NCI-H1092 treated with DMSO at 0.1 percent for 48 hours (cell line): Measurements from ENCODE around the gene BOD1L2.

Experiments
- DNase-seq: peaks from one replicate; lab custom pipeline; 2025; lab: John Stamatoyannopoulos, UW

BOD1L2 gene

GRCh38 chr18:57146956-57147636 lies at the start of gene BOD1L2:
Gene BOD1L2, plus strand, starts transcription at chr18:57147087. Its CDS starts 226 bp downstream, at chr18:57147313.
- no peak for DNase-seq

- DNase-seq, result peak; percentile 23
Observed at GRCh38 chr18:57107140-57107832, 39.6 kb upstream of the BOD1L2 start.

- no peak for DNase-seq
Observed at GRCh38 chr18:57110290-57110689, 36.6 kb upstream of the BOD1L2 start.

DNA sequence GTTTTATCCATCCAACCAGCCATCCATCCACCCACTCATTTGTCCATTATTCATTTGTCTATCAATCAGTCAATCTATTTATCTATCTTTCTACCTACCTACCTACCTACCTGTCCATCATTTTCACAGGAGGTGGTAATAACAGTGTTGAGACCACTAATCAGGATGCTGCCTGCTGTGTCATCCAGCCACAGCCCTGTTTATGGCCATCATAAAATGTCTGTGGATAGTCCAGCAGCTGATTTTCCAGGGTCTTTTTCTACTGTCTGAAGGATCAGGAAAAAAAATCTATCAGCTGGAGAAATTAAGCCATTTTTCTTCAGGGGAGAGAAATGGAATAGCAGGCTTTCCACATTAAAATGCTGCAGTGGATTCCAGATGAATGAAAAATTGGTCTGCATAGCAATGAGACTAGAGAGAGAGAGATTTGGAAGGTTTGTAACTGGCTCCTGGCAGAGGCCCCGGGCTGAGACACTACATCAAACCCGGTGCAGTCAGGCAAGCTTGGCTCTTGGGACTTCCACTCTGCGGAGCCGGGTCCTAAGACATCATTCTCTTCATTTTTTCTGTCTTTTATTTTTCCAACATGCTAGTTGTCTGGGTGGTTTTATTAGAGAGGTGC lies 33.0 kb upstream of the BOD1L2 start:
- no peak for DNase-seq

- DNase-seq, result no peak
Observed at GRCh38 chr18:57116598-57117132, 30.2 kb upstream of the BOD1L2 start.

DNA sequence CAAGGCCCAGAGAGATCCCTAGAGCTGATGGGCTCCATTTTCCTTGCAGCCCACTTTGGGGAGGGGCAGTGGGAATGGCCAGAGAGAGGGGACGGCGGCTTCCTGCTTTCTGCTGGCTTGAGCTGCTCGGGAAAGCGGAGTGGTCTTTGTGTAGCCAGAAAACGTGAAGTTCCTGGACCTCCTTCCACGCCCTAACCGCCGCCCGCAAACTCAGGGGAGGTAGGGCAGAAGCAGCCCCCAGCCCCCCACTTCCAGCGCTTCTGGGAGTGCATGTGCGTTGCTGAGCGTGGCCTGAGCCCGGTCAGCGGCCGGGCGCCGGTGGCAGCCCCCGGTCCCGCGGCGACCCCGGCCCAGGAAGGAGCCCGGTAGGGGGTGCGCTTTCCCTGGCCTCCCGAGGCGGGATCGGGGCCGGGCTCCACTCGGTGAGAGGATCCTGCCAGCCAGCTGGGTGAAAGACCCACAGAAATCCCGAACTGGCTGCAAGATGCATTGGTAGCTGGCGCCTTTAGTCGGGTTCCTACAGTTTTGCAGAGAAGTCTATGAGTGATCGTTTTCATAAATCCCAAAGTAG lies 25.3 kb upstream of the BOD1L2 start:
- no peak for DNase-seq

- peak; percentile 14 for DNase-seq
Observed at GRCh38 chr18:57122936-57123510, 23.9 kb upstream of the BOD1L2 start.

DNA sequence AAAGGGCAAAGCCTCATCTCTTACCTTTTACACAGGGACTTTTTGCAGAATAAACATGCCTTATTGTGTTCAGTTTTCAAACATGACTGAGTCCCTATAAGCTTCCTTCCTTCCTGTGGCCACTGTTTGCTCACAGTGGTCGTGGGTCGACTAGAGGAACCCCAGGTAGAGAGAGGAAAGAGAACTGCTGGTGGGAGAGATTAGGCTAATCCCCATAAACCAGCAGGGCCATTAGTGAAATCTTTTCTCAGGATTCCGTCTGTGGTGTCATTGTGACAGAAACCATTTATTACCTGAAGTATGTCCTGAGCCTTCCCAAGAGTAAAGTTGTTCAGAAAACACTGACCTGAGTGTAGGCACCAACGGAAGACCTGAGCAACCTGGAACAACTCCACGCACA lies 21.3 kb upstream of the BOD1L2 start:
- DNase-seq, result no peak

- DNase-seq, result no peak
Observed at GRCh38 chr18:57128220-57128932, 18.5 kb upstream of the BOD1L2 start.

DNA sequence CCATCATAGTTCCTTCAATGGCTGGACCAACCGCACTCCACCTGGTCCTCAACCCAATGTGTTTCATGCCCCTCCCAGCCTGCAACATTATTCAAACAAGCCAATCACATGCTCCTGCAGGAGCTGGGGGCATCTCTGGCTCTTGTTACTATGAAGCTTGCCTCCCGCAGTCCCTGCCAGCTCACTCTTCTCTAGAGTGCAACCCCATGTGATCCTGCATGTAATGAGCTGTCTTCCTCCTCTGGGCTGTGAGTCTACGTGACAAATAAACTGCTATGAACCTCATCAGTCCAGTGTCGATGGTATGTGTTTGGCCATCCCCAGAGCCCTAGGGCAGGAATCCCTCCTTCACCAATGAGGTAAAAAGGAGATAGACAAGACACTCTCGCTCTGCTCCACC lies 15.8 kb upstream of the BOD1L2 start:
- no peak for DNase-seq

GRCh38 chr18:57131782-57132181 lies 15.1 kb upstream of the BOD1L2 start:
- DNase-seq, result peak; percentile 77

GRCh38 chr18:57134618-57135135 lies 12.2 kb upstream of the BOD1L2 start:
- no peak for DNase-seq

GRCh38 chr18:57135699-57136098 lies 11.2 kb upstream of the BOD1L2 start:
- DNase-seq, result no peak

GRCh38 chr18:57137847-57138246 lies 9.0 kb upstream of the BOD1L2 start:
- no peak for DNase-seq

DNA sequence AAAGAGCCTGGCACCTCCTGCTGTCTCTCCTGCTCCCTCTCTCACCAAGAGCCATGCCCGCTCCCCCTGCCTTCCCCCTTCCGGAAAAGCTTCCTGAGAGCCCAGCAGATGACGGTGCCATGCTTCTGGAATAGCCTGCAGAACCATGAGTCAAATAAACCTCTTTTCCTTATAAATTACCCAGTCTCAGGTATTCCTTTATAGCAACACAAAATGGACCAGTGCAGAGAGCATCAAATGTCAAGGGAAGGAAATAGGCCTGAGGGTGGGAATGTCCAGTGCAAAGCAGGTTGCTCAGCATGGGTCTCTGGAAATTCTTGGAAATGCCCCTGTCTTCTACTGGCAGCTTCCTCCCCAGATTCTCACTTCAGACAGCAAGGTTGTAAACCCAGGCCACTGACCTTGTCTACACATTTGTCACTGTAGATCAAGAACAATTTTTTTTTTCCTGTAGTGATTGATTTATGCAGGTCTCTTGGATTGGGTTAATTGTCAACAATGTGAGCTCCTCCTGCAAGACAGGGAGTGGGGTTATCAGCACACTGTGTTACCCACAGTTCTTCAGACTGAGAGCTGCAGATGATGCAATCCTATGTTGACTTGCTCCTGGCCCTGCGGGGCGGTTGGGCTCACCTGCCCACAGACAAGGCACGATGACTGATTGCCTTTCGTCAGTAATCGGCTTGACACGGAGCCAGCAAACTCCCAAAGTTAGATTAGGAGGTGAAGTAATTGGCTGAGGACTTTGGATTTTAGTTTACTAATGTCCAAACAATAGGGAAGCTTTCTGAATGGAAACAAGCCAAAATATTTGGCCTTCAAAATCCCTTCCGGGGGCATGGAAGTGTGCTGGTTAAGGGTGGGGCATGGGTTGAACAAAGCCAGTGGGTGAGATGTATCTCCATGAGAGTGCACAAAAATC lies 5.4 kb upstream of the BOD1L2 start:
- no peak for DNase-seq

DNA sequence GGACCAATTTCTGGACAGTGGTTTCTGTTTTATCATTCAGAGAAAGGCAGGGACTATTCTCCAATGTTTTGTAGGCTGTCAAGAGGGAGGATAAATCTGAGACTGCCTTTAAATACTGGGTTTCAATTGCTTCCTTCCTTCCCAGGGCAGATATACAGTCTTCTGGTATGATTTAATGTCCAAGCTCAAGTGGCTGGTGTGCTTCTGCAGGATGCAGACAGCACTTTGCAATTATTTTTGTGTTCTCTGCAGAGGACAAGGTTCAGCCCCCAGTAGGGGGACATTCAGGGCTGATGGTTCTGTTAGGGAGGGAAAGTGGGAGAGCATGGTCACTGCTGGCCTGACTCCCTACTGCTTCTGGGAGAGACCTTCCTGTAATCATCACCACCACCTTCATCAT lies 4.6 kb upstream of the BOD1L2 start:
- DNase-seq, result no peak

- DNase-seq, result no peak
Observed at GRCh38 chr18:57143265-57143664, 3.6 kb upstream of the BOD1L2 start.

- no peak for DNase-seq
Observed at GRCh38 chr18:57148263-57148662, 1.4 kb downstream of the BOD1L2 start.

DNA sequence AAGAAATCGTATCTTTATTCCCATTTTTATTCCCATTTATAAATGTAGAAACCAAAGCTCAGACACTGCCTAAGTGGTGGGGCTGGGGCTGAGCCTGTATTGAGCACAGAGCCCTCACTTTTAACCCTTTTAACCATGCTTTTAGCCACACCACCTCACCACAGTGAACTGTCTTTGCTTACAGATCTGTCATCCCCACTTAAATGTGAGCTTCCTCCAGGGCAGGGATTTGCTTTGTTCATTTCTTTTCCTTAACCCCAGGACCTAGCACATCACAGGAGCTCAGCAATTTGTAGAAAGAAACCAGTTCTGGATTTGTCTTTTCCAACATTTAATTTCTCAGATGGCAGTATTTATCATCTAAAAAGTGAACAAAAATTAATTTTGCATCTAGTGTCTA lies 2.2 kb downstream of the BOD1L2 start:
- no peak for DNase-seq

DNA sequence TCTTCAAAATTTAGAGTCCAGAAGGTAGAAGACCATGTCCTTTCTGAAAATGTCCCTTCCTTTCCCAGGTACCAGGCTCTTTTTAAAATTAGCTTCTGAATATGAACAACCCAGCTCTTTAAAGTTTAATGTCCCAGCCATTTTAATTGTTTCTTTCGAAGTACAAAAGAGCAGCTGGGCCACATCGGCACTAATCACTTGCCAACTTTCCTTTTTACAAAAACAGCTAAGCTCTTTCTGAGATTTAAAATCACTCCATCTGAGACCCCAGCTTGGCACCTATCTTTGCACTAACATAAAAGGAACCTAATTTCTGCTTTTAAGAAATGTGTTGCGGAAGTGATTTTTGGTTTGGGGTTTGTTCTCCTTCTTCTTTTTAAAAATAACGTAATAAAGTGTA lies 2.6 kb downstream of the BOD1L2 start:
- DNase-seq, result no peak
